Adipose tissue (tissue), 3 donors: Measurements from ENCODE around the gene MECP2. TPM values are rescaled to one million over a fixed set of nuclear protein-coding genes. Genes with fewer than 3 reads are reported as not detected.
"Not testable (repeated sequence)": the region's sequence is repeated elsewhere in the genome, so short reads cannot be mapped to it uniquely, and the experiment has no call there.

Source experiments
- H3K27ac ChIP-seq: one replicate; pipeline ENCODE4 v1.5.1; 2013; ENCODE audit warnings: low read depth, low read length
- WGBS, 3 donors: extraction: QIAGEN DNeasy Blood & Tissue Kit; methylation state at CpG; one replicate each; pipeline ENCODE4 v1.1.7; 2013; 5-methylcytosine and 5-hydroxymethylcytosine counted together
- polyA plus RNA-seq, 3 donors: library from polyadenylated mRNA; stranded (reverse); fragments of 200-250 nt; gene quantifications; one replicate each; pipeline ENCODE4 v1.2.3, GENCODE V29; 2013
- donor health status: healthy with polysubstance abuse.
- donor health status: Bipolar disorder and iron deficiency.
- donor health status: healthy.

MECP2 gene
- polyA plus RNA-seq, 3 donors, result 7.6 to 15.5 (median 13.3) TPM

- 97 to 99% (median 97%) methylated on average over 3 of the region's 3 CpGs for WGBS, 3 donors
- no peak overlapping the region for H3K27ac ChIP-seq
These were observed 106.4 kb downstream of the MECP2 start for GRCh38 chrX:153991013-153991580.

- no peak overlapping the region for H3K27ac ChIP-seq
- WGBS, 3 donors, result 88 to 93% (median 89%) methylated on average over 13 to 14 of the region's 14 CpGs
These were observed 107.4 kb downstream of the MECP2 start for GRCh38 chrX:153989973-153990655.

DNA sequence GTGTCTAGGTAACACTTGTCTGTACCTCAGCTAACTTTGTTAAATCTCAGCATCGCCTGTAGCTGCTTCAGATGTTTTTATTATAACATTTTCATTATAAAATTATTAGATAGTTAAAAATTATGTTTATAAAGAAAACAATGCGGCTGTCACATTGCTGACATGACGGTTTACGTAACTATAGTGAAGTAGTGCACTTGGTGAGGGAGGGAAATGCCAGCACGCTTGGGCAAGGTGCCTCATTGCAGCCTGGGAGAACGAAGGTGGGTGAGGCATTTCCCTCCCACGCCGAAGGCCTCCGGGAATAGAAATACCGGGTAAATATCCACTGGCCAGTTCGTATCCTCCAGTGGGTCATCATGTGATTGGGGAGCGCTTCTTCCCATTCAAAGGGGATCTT is 109.0 kb downstream of the MECP2 start:
- no peak overlapping the region for H3K27ac ChIP-seq
- 78 to 88% (median 85%) methylated on average over 8 to 12 of the region's 12 CpGs for WGBS, 3 donors

DNA sequence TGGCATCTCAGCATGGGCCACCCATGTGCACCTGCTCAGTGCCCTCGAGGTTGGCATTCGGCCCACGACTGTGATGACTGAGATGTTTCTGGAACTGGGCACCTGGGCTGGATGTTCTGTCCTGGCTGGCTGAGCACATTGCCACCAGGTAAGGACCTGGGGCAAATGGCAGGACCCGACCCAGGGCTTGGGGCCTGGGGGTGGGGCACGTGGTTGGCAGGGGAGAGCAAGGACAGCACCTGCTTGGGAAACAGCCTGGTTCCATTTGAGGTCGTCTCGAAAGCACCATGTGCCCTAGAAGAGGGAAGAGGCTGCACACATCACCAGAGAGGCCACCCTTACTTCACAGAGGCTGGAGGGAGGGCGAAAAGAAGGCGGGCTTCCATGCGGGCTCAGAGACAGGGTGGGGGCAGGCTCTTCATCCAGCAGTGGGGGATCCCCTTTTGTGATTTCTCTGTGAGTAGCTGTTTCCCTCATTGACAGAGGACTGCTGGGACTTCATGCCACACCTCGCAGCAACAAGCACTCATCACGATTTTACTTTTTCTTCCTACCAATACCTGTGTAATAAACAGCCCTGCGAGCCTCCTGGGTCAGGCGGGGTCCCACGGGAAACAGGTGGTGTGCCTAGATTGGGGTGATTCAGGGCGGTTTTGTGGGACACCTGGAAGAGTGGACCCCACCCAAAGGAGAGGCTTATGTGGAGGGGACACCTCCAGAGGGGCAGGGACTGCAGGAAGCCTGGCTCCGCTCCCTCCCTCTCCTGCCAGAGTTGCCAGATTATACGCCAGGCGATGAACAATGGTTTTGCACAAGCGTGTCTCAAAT is 113.0 kb downstream of the MECP2 start:
- H3K27ac ChIP-seq, result no peak overlapping the region
- WGBS, 3 donors, result 57 to 68% (median 63%) methylated on average over 11 to 20 of the region's 20 CpGs

GRCh38 chrX:153983321-153983801 is 114.2 kb downstream of the MECP2 start:
- WGBS, 3 donors, result 65 to 94% (median 72%) methylated on average over 12 of the region's 12 CpGs
- H3K27ac ChIP-seq, result no peak overlapping the region

- H3K27ac ChIP-seq, result no peak overlapping the region
- WGBS, 3 donors, result 70 to 85% (median 79%) methylated on average over 38 to 52 of the region's 52 CpGs
These were observed 115.6 kb downstream of the MECP2 start for GRCh38 chrX:153981771-153982533.

GRCh38 chrX:153981231-153981630 is 116.3 kb downstream of the MECP2 start:
- H3K27ac ChIP-seq, result no peak overlapping the region
- WGBS, 3 donors, result 74 to 90% (median 80%) methylated on average over 6 to 7 of the region's 7 CpGs

DNA sequence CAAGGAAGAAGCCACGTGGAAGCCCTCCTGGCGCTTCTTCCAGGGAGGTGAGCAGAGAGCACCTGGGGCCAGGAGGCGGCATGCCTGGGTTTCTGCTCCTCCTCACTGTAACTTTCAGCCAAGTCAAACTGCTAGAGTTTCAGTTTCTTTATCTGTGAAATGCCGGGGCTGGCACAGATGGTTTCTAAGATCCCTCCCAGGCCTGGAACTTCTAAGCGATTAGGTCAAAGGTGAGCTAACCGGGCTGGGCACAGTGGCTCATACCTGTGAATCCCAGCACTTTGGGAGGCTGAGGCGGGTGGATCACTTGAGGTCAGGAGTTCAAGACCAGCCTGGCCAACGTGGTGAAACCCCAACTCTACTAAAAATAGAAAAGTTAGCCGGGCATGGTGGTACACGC is 117.1 kb downstream of the MECP2 start:
- not testable (repeated sequence) for H3K27ac ChIP-seq
- 25 to 60% (median 59%) methylated on average over 7 to 9 of the region's 10 CpGs for WGBS, 3 donors

DNA sequence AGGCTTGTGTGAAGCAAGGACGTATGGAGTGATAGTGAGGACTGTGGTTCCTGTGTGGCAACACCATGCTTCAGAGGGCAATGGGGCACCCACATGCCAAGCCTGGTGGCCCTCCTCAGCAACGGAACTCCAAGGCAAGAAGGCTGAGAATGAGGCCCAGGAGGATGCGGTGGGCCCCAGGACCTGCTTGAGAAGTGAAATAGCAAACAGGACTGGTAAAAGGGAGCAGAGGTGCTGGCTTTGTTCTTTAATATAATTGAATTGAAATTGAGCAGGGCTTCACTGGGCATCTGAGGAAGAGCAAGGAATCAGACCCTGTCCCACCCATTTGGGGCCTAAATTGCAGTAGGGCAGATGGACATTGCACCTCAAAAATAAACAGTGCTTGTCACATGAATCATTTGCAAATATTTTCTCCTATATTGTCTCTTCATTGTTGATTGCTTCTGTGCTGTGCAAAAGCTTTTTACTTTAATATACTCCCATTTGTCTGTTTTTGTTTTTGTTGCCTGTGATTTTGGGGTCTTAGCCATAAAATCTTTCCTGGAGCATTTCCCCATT is 122.7 kb downstream of the MECP2 start:
- no peak overlapping the region for H3K27ac ChIP-seq
- 60 to 66% (median 64%) methylated on average over 3 of the region's 3 CpGs for WGBS, 3 donors

- WGBS, 3 donors, result 40 to 66% (median 56%) methylated on average over 14 of the region's 14 CpGs
- H3K27ac ChIP-seq, result no peak overlapping the region
These were observed 123.4 kb downstream of the MECP2 start for GRCh38 chrX:153974003-153974725.

GRCh38 chrX:153973127-153974002 is 124.2 kb downstream of the MECP2 start:
- WGBS, 3 donors, result 5 to 48% (median 38%) methylated on average over 20 of the region's 20 CpGs

GRCh38 chrX:153972368-153973126 is 125.0 kb downstream of the MECP2 start, which contains the start of gene TMEM187:
TMEM187 (plus strand) TSS chrX:153972754; CDS start chrX:153982063, 9,309 bp downstream.
- WGBS, 3 donors, result 0 to 11% (median 1%) methylated on average over 37 to 103 of the region's 103 CpGs
- H3K27ac ChIP-seq, result peak within 1 kb of the TSS; percentile 86

More at GRCh38 chrX:153973127-153974002, 124.2 kb downstream of the MECP2 start:
- H3K27ac ChIP-seq, result no peak overlapping the region
